B cell (primary cell): ENCODE data around the gene EML6. TPM values are rescaled to one million over a fixed set of nuclear protein-coding genes. Genes with fewer than 3 reads are reported as not detected.

Experiments used
- ATAC-seq: fragments of 200-7000 bp; cut with Tn5 transposase; one replicate; pipeline ENCODE4 v1.10.0; 2021; ENCODE audit warnings: low read depth, mild to moderate bottlenecking, moderate number of reproducible peaks, moderate library complexity
- CTCF ChIA-PET: fragments of 350-600 bp; sonication (Branson Sonifier 250); formaldehyde crosslinking; loops from one replicate; lab custom pipeline; 2021; ENCODE audit warnings: antibody characterized with exemption, inconsistent platforms; lab: Charles Lee
- POLR2A ChIA-PET: fragments of 350-600 bp; sonication (Branson Sonifier 250); formaldehyde crosslinking; loops from one replicate; lab custom pipeline; 2021; ENCODE audit warnings: antibody characterized with exemption; lab: Charles Lee
- DNase-seq: peaks from one replicate; pipeline ENCODE4 v3.0.0; 2013
- H2AFZ ChIP-seq: 2 replicates; pipeline ENCODE4 v1.6.1; 2012; ENCODE audit warnings: mild to moderate bottlenecking, low read depth, low read length; ENCODE audit not compliant: insufficient read depth, poor library complexity, severe bottlenecking
- H3K27ac ChIP-seq, 2 donors: 1 replicate in 1 of 2; 2 replicates in 1 of 2; pipeline ENCODE4 v1.5.1; 2012 to 2013; ENCODE audit warnings: low read length in 2 of 2, mild to moderate bottlenecking in 2 of 2, moderate library complexity in 1 of 2
- H3K27me3 ChIP-seq, 4 experiments: fragments of 200-600 bp in 1 of 4; sonication (generic) in 1 of 4; replicated peaks in 1 of 4; 1 replicate in 2 of 4; 2 replicates in 2 of 4; pipeline versions ENCODE4 v1.6.1 to v1.7.0; 2013 to 2016; ENCODE audit warnings: low read length in 3 of 4, mild to moderate bottlenecking in 2 of 4, mixed read lengths in 1 of 4, moderate library complexity in 1 of 4; ENCODE audit not compliant: insufficient read depth in 4 of 4, control insufficient read depth in 3 of 4; ENCODE audit errors: control extremely low read depth in 1 of 4
- H3K36me3 ChIP-seq, 2 experiments: replicated peaks in 1 of 2; 1 replicate in 1 of 2; 2 replicates in 1 of 2; pipeline versions ENCODE4 v1.6.1 to v1.7.1; 2013; ENCODE audit warnings: low read length in 1 of 2; ENCODE audit not compliant: insufficient read depth in 2 of 2, control insufficient read depth in 1 of 2; ENCODE audit errors: control extremely low read depth in 1 of 2, extremely low read depth in 1 of 2
- H3K4me1 ChIP-seq, 2 donors: fragments of 200-600 bp in 1 of 2; sonication (generic) in 1 of 2; 1 replicate in 1 of 2; 2 replicates in 1 of 2; pipeline versions ENCODE4 v1.5.1 to v1.6.1; 2013 to 2017; ENCODE audit warnings: low read length in 2 of 2; ENCODE audit not compliant: control insufficient read depth in 2 of 2, insufficient read depth in 2 of 2
- H3K4me2 ChIP-seq: replicated peaks from 2 replicates; pipeline ENCODE3; 2012; ENCODE audit warnings: mild to moderate bottlenecking, low read depth, low read length; ENCODE audit not compliant: poor library complexity, severe bottlenecking
- H3K4me3 ChIP-seq, 5 experiments: fragments of 200-600 bp in 1 of 5; sonication (generic) in 1 of 5; 1 replicate in 3 of 5; 2 replicates in 2 of 5; pipeline versions ENCODE4 v1.5.1 to v1.7.0; 2011 to 2016; ENCODE audit warnings: low read length in 4 of 5, mild to moderate bottlenecking in 4 of 5, low read depth in 2 of 5, control low read depth in 1 of 5, moderate library complexity in 1 of 5; ENCODE audit not compliant: insufficient read depth in 1 of 5; ENCODE audit errors: control extremely low read depth in 1 of 5, extremely low read depth in 1 of 5
- H3K79me2 ChIP-seq: fragments of 200-600 bp; sonication (generic); one replicate; pipeline ENCODE4 v1.6.0; 2016; ENCODE audit warnings: low read length; ENCODE audit not compliant: control insufficient read depth, insufficient read depth
- H3K9ac ChIP-seq: fragments of 200-600 bp; sonication (generic); 2 replicates; pipeline ENCODE4 v1.6.1; 2017; ENCODE audit warnings: mild to moderate bottlenecking, low read length, moderate library complexity
- H3K9me3 ChIP-seq, 3 donors: one replicate each; pipeline versions ENCODE4 v1.6.1 to v1.7.1; 2013; ENCODE audit warnings: low read length in 2 of 3; ENCODE audit not compliant: control insufficient read depth in 2 of 3, insufficient read depth in 1 of 3; ENCODE audit errors: control extremely low read depth in 1 of 3
- H4K20me1 ChIP-seq: 2 replicates; pipeline ENCODE4 v1.6.0; 2012; ENCODE audit warnings: mild to moderate bottlenecking, low read length; ENCODE audit not compliant: insufficient read depth, control insufficient read depth, poor library complexity, severe bottlenecking
- H3K27ac Mint-ChIP-seq: one replicate; pipeline ENCODE4 v1.8.0; 2021; ENCODE audit warnings: mixed read lengths
- H3K27me3 Mint-ChIP-seq: one replicate; pipeline ENCODE4 v1.8.0; 2021; ENCODE audit warnings: mixed read lengths
- H3K4me1 Mint-ChIP-seq: one replicate; pipeline ENCODE4 v1.8.0; 2021; ENCODE audit warnings: mixed read lengths
- H3K4me3 Mint-ChIP-seq: one replicate; pipeline ENCODE4 v1.8.0; 2021; ENCODE audit warnings: mixed read lengths
- H3K9me3 Mint-ChIP-seq: one replicate; pipeline ENCODE4 v1.8.0; 2022; ENCODE audit warnings: mixed read lengths; ENCODE audit not compliant: insufficient read depth
- CTCF ChIP-seq: fragments of 200-600 bp; IDR thresholded peaks from one replicate; pipeline ENCODE4 v1.8.0; 2022; ENCODE audit warnings: antibody characterized with exemption, mild to moderate bottlenecking
- EZH2 ChIP-seq: IDR thresholded peaks from 2 replicates; pipeline ENCODE4 v1.6.1; 2012; ENCODE audit warnings: borderline replicate concordance, low read depth, mild to moderate bottlenecking, moderate library complexity, low read length; ENCODE audit not compliant: insufficient read depth, poor library complexity, severe bottlenecking
- WGBS: methylation state at CpG from one replicate; pipeline ENCODE4 v1.1.5; 2013; ENCODE audit warnings: missing lambda C conversion rate; ENCODE audit not compliant: insufficient coverage; 5-methylcytosine and 5-hydroxymethylcytosine counted together
- intact Hi-C: fragments of 100-400 bp; cut with micrococcal nuclease; formaldehyde crosslinking; loops from one replicate; pipeline ENCODE4 v1.10.0; 2022
- polyA plus RNA-seq: library from polyadenylated mRNA; depleted of rRNA; stranded (reverse); fragments of >200 nt; gene quantifications from 2 replicates; pipeline ENCODE4 v1.2.3, GENCODE V29; 2012
- total RNA-seq, 2 donors: library from RNA; stranded (reverse); fragments of 120-200 nt in 1 of 2; gene quantifications; 1 replicate in 1 of 2; 2 replicates in 1 of 2; pipeline versions ENCODE4 v1.2.3 to v1.2.4, GENCODE V29; 2013 to 2022

Gene EML6
- total and polyA plus RNA-seq, 2 donors (not counting 1 experiment from before 2014, with no cell fraction given): 42.5 to 53.7 TPM

GRCh38 chr2:54931473-54931872, 208.0 kb downstream of the EML6 start:
- Mint-ChIP-seq H3K27me3 (no peaks in the 10 kb centered on the region), H3K9me3 (no peaks in the 10 kb centered on the region), H3K27ac (no peak overlapping the region), H3K4me1 (no peaks in the 10 kb centered on the region), H3K4me3 (no peak overlapping the region)
- Histone ChIP-seq H3K27me3 (no peaks in the 10 kb centered on the region), H2AFZ (no peak overlapping the region), H3K4me3 (no peak overlapping the region), H3K4me1 (no peaks in the 10 kb centered on the region), H3K9ac (no peak overlapping the region), H3K79me2 (no peaks in the 10 kb centered on the region), H3K9me3 (no peaks in the 10 kb centered on the region), H3K36me3 (no peaks in the 10 kb centered on the region), H3K4me2 (no peak overlapping the region), H3K27ac (no peak overlapping the region), H4K20me1 (no peaks in the 10 kb centered on the region)
- no peak for TF ChIP-seq CTCF
- TF ChIP-seq EZH2: no peak
- DNase-seq: no peak
- intact Hi-C loops: no loop called here
- no peak for ATAC-seq
- 96% methylated on average over 5 of the region's 6 CpGs for WGBS
- CTCF ChIA-PET: no interaction called here
- POLR2A ChIA-PET: no interaction called here

- no CpG with 5 or more reads among the region's 4 CpGs for WGBS
- Histone ChIP-seq H3K36me3 (no peaks in the 10 kb centered on the region), H3K4me1 (no peaks in the 10 kb centered on the region), H3K27ac (no peak overlapping the region), H3K4me2 (no peak overlapping the region), H3K4me3 (no peak overlapping the region), H2AFZ (no peak overlapping the region), H4K20me1 (no peaks in the 10 kb centered on the region), H3K27me3 (no peaks in the 10 kb centered on the region), H3K9ac (no peak overlapping the region), H3K9me3 (peaks cover 3 to 12% (median 3%) of the 10 kb centered on the region in 3 donors), H3K79me2 (no peaks in the 10 kb centered on the region)
- no peaks in the 10 kb centered on the region for H3K4me1 Mint-ChIP-seq
- H3K27ac Mint-ChIP-seq: no peak overlapping the region
- ChIA-PET POLR2A (no interaction called here), CTCF (no interaction called here)
- no peak for ATAC-seq
- no peak for DNase-seq
- intact Hi-C loops: no loop called here
- H3K4me3 Mint-ChIP-seq: no peak overlapping the region
- H3K9me3 Mint-ChIP-seq: peaks cover 3% of the 10 kb centered on the region
- H3K27me3 Mint-ChIP-seq: no peaks in the 10 kb centered on the region
- no peak for TF ChIP-seq CTCF
- no peak for TF ChIP-seq EZH2
Measured at GRCh38 chr2:54935389-54935788, 211.9 kb downstream of the EML6 start.
